Caco-2 (cell line): ENCODE results near the gene EXOSC5. TPM values are rescaled to one million over a fixed set of nuclear protein-coding genes. Genes with fewer than 3 reads are reported as not detected.

Experiments used
- Bru-seq: library from RNA; stranded (reverse); fragments of 400-500 nt; gene quantifications from one replicate; lab custom pipeline; 2021; lab: Mats Ljungman, UMichigan
- BruChase-seq, 2 experiments: library from RNA; stranded (reverse); fragments of 400-500 nt; gene quantifications; one replicate each; lab custom pipeline; 2021; lab: Mats Ljungman, UMichigan
- BruUV-seq: library from RNA; stranded (reverse); fragments of 400-500 nt; replicated peaks from 2 replicates; lab custom pipeline; 2021; lab: Mats Ljungman, UMichigan
- CTCF ChIA-PET: fragments of 300-600 bp; sonication (Branson Sonifier 250); formaldehyde crosslinking; loops from one replicate; lab custom pipeline; 2022; ENCODE audit warnings: antibody characterized with exemption; lab: Charles Lee
- POLR2A ChIA-PET: fragments of 300-600 bp; sonication (Branson Sonifier 250); formaldehyde crosslinking; loops from one replicate; lab custom pipeline; 2022; ENCODE audit warnings: antibody characterized with exemption; lab: Charles Lee
- DNase-seq, 2 experiments: peaks; one replicate each; pipeline versions ENCODE4 v3.0.0 to v3.0.0-alpha.2; 2020 to 2022
- H3K27me3 ChIP-seq: replicated peaks from 2 replicates; pipeline ENCODE4 v1.6.0; 2011; ENCODE audit warnings: low read length; ENCODE audit not compliant: control insufficient read depth, insufficient read depth
- H3K36me3 ChIP-seq: 2 replicates; pipeline ENCODE4 v1.5.1; 2011; ENCODE audit warnings: low read length; ENCODE audit not compliant: control insufficient read depth, insufficient read depth
- H3K4me1 ChIP-seq: fragments of 250-450 bp; sonication (Bioruptor Pico); 2 replicates; pipeline ENCODE4 v1.5.1; 2020; ENCODE audit warnings: mild to moderate bottlenecking
- H3K4me3 ChIP-seq: 2 replicates; pipeline ENCODE4 v1.5.1; 2011; ENCODE audit warnings: low read depth, mild to moderate bottlenecking, control low read depth, low read length
- H3K9me3 ChIP-seq: fragments of 250-450 bp; sonication (Bioruptor Pico); 2 replicates; pipeline ENCODE4 v1.5.1; 2020; ENCODE audit warnings: mild to moderate bottlenecking, moderate library complexity
- H3K27ac Mint-ChIP-seq: one replicate; pipeline ENCODE4 v1.8.0; 2022; ENCODE audit warnings: mixed read lengths; ENCODE audit not compliant: unreplicated experiment
- H3K27me3 Mint-ChIP-seq: one replicate; pipeline ENCODE4 v1.8.0; 2022; ENCODE audit warnings: mixed read lengths; ENCODE audit not compliant: insufficient read depth, unreplicated experiment
- H3K36me3 Mint-ChIP-seq: one replicate; pipeline ENCODE4 v1.8.0; 2022; ENCODE audit warnings: mild to moderate bottlenecking, mixed read lengths; ENCODE audit not compliant: insufficient read depth, unreplicated experiment
- H3K4me1 Mint-ChIP-seq: one replicate; pipeline ENCODE4 v1.8.0; 2022; ENCODE audit warnings: low read depth, mixed read lengths; ENCODE audit not compliant: unreplicated experiment
- H3K4me3 Mint-ChIP-seq: one replicate; pipeline ENCODE4 v1.8.0; 2022; ENCODE audit warnings: mild to moderate bottlenecking, moderate library complexity, mixed read lengths; ENCODE audit not compliant: unreplicated experiment
- H3K9me3 Mint-ChIP-seq: one replicate; pipeline ENCODE4 v1.8.0; 2022; ENCODE audit warnings: mixed read lengths; ENCODE audit not compliant: unreplicated experiment
- CTCF ChIP-seq, 2 experiments: fragments of 200-600 bp in 1 of 2; IDR thresholded peaks; 1 replicate in 1 of 2; 2 replicates in 1 of 2; pipeline versions ENCODE4 v1.5.1 to v1.8.0; 2011 to 2022; ENCODE audit warnings: antibody characterized with exemption in 1 of 2, control low read depth in 1 of 2, inconsistent platforms in 1 of 2, low read depth in 1 of 2, low read length in 1 of 2, mild to moderate bottlenecking in 1 of 2, moderate library complexity in 1 of 2; ENCODE audit not compliant: insufficient read depth in 1 of 2, severe bottlenecking in 1 of 2, unreplicated experiment in 1 of 2
- intact Hi-C: fragments of 100-400 bp; cut with micrococcal nuclease; formaldehyde crosslinking; loops from one replicate; pipeline ENCODE4 v1.10.0; 2022; ENCODE audit not compliant: unreplicated experiment
- long read RNA-seq: library from polyadenylated mRNA; stranded (forward); transcript quantifications from one replicate; pipeline ENCODE4 v2.0.0, GENCODE V29; 2022
- total RNA-seq: library from RNA; stranded (reverse); gene quantifications from 2 replicates; pipeline ENCODE4 v1.2.3, GENCODE V29; 2022

EXOSC5 gene
- total RNA-seq, result 36.6 and 37.3 TPM in 2 replicates
- Bru-seq, nascent RNA, result percentile 59 among the genes with signal in this experiment
- percentile 51 among the genes with signal in this experiment for BruChase-seq, experiment 1, labeled RNA remaining after a 2-hour chase
- percentile 65 among the genes with signal in this experiment for BruChase-seq, experiment 2, labeled RNA remaining after a 6-hour chase
- long read RNA-seq, transcript EXOSC5-201 (6 exons, 1,118 nt), result major isoform, 73 of 80 reads
- long read RNA-seq, partial matches to known transcripts, result 5 of 80 reads
- long read RNA-seq, other reads (novel, unspliced or antisense), result 1 of 80 reads

DNA sequence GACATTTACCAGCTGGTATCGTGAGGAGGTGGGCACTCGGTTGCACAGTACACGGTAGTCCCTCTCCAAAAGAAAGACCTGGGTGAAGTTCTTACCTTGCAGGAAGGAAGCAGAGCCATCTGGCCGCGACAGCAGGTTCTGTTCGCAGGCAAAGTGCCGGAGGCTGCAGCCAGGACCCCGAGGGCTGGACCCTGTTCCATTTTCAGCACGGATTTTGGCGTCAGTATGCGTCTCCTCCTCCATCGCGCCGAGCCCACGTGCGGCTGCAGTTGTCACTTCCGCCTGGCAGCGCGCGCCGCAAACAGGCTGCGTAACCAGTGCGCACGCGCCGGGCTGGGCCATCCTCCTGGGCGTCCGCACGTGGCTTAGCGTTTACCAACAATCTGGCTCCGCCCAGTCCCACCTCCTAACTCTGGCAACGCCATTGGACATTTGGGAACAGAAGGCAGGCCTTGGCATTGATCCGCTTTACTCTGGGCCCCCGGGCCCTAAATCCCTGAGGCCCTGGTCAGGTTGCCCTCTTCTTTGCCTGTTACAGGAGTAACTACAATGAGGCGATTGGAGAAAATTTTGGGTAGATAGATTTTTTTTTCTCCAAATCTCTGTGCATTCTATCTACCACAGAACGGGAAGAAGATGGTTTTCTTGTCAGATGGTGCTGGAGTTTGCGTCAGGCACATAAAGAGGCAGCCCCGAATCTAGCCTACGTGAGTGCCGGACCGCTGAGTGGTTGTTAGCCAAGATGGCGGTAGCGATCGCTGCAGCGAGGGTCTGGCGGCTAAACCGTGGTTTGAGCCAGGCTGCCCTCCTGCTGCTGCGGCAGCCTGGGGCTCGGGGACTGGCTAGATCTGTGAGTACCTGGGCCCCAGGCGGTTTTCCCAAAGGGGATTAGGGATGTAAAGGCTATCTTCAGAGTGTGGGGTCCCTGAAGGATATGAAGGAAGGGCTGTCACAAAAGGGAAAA, at the start of gene EXOSC5, which contains the start of gene BCKDHA:
Gene EXOSC5 (minus strand): TSS at position 274 of the 964 bp plus-strand sequence. CDS start 31 bp downstream, at position 243.
Gene BCKDHA (plus strand): TSS at position 733 of the 964 bp plus-strand sequence. CDS start 10 bp downstream, at position 743.
- H3K4me3 Mint-ChIP-seq, result peak within 1 kb of the TSS; percentile 99
- no peak for TF ChIP-seq CTCF (IDR thresholded peaks at IDR 0.05; ENCODE audit: insufficient read depth in 1 of 2, low read depth in 1 of 2, low read length in 1 of 2, severe bottlenecking in 1 of 2, unreplicated experiment in 1 of 2)
- no peaks in the 10 kb centered on the region for H3K27me3 Mint-ChIP-seq
- peak within 1 kb of the TSS; percentile 100 for H3K27ac Mint-ChIP-seq
- TSS peak; percentile 70 for BruUV-seq
- peaks cover 15% of the 10 kb centered on the region for H3K4me1 Mint-ChIP-seq
- DNase-seq, result peak; percentile 99 to 100
- H3K9me3 Mint-ChIP-seq, result no peaks in the 10 kb centered on the region
- H3K36me3 ChIP-seq, result peaks cover 1% of the 10 kb centered on the region; the same call in 1 of the 2 replicates
- H3K9me3 ChIP-seq, result no peaks in the 10 kb centered on the region
- POLR2A ChIA-PET, result interaction anchor here (1.0 to 1.3 kb wide), 2 partner anchors 42 kb away, joined by 3 to 4 read pairs; partner anchors contain the start of gene DMAC2
- H3K36me3 Mint-ChIP-seq, result peaks cover 16% of the 10 kb centered on the region
- H3K27me3 ChIP-seq, result no peaks in the 10 kb centered on the region; the same call in 1 of the 2 replicates
- CTCF ChIA-PET, result interaction anchor here (0.6 kb wide), 1 partner anchor 1957 kb away, joined by 5 read pairs; no protein-coding TSS in a partner anchor
- 0 out of 2 replicates have a peak, but pooled peaks cover 6% of the 10 kb centered on the region for H3K4me1 ChIP-seq
- peak within 1 kb of the TSS; percentile 97 for H3K4me3 ChIP-seq
- intact Hi-C loops, result loop anchor here (1.0 kb wide), 2 partner anchors 30 to 33 kb away; partner anchors contain the start of genes B3GNT8 and B9D2

- Mint-ChIP-seq H3K9me3 (no peaks in the 10 kb centered on the region), H3K36me3 (peaks cover 6% of the 10 kb centered on the region), H3K4me1 (no peaks in the 10 kb centered on the region), H3K27ac (no peak overlapping the region), H3K4me3 (no peak overlapping the region), H3K27me3 (peaks cover 12% of the 10 kb centered on the region)
- peak in 1 of 2 experiments; percentile 13 for DNase-seq
- CTCF ChIA-PET, result no interaction called here
- Histone ChIP-seq H3K4me3 (no peak overlapping the region), H3K36me3 (no peaks in the 10 kb centered on the region), H3K4me1 (no peaks in the 10 kb centered on the region), H3K9me3 (no peaks in the 10 kb centered on the region), H3K27me3 (no peaks in the 10 kb centered on the region)
- POLR2A ChIA-PET, result no interaction called here
- no TSS peak for BruUV-seq
- TF ChIP-seq CTCF (IDR thresholded peaks at IDR 0.05; ENCODE audit: insufficient read depth in 1 of 2, low read depth in 1 of 2, low read length in 1 of 2, severe bottlenecking in 1 of 2, unreplicated experiment in 1 of 2), result no peak
- intact Hi-C loops, result no loop called here
These were observed 48.4 kb upstream of the EXOSC5 start for GRCh38 chr19:41445575-41445974.
